Spleen (tissue), 7 donors: Measurements from ENCODE around the gene KIFBP.

ENCODE experiments used
- CTCF ChIP-seq, 11 experiments: fragments of 200-600 bp in 7 of 11; fragments of 450-650 bp in 4 of 11; sonication (generic) in 4 of 11; IDR thresholded peaks in 8 of 11; conservative IDR thresholded peaks in 3 of 11; 1 replicate in 7 of 11; 2 replicates in 4 of 11; pipeline versions ENCODE4 v1.4.0 to v1.8.0; 2016 to 2021; ENCODE audit warnings: antibody characterized with exemption in 11 of 11, inconsistent platforms in 4 of 11, mild to moderate bottlenecking in 1 of 11
- POLR2A ChIP-seq, 3 donors: fragments of 450-650 bp; IDR thresholded peaks; one replicate each; pipeline ENCODE4 v1.5.1; 2017; ENCODE audit warnings: antibody characterized with exemption in 3 of 3, mild to moderate bottlenecking in 1 of 3
- donor health status: DM: no; HTN: no; CAD: no; lungs with moderate emphysema.
- donor health status: DM: no; HTN: no; CAD: no.
- donor health status: DM: no; HTN: no; CAD: no.

DNA sequence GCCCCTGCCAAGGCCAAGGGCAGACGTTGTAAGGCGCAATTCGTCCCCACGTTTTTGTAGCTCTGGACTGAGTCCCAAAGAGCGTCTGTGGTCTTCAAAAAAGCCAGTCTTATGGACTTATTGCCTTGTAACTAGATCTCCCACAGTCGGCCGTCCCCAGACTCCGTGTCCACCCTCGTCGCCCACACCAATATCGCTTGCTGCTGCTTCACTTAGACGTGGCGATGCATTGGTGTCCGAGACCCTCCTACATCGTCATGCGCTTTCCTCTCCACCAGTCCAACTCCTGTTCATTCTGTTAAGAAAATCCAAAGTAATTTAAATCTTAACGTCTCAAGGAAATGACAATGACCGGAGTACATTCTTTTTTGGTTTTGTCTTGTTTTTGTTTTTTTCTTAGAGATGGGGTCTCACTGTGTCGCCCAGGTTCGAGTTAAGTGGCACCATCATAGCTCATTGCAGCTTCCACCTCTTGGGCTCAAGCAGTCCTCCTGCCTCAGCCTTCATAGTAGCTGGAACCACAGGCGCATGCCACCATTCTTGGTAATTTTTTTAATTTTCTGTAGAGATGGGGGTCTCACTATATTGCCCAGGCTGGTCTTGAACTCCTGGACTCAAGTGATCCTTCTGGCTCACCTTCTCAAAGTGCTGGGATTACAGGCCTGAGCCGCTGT is 851 bp downstream of the KIFBP start:
- no peak for TF ChIP-seq CTCF (IDR thresholded peaks at IDR 0.05 in 8 of 11, conservative IDR thresholded peaks at IDR 0.05 in 3 of 11)
- TF ChIP-seq POLR2A (IDR thresholded peaks at IDR 0.05): no peak
